ENCODE measurements around the gene BZW2. TPM values are rescaled to one million over a fixed set of nuclear protein-coding genes. Genes with fewer than 3 reads are reported as not detected.

Gene BZW2
- total RNA-seq, 4 donors from 2014 or later = 50.2 to 69.3 (median 52.3) TPM

- 74 to 95% methylated on average over 5 of the region's 5 CpGs for WGBS, 2 donors
Observed at GRCh38 chr7:16738011-16738688, 92.2 kb downstream of the BZW2 start.

GRCh38 chr7:16739863-16740622, 94.1 kb downstream of the BZW2 start:
- Histone ChIP-seq H3K4me1 (peaks cover 0 to 12% (median 2%) of the 10 kb centered on the region in 4 donors), H3K27ac (no peak overlapping the region), H3K9me3 (no peaks in the 10 kb centered on the region), H3K4me3 (no peak overlapping the region), H3K27me3 (no peaks in the 10 kb centered on the region), H3K36me3 (no peaks in the 10 kb centered on the region)
- WGBS, 2 donors = 51 to 55% methylated on average over 6 of the region's 6 CpGs
- DNase-seq (ENCODE audit: low spot score in 2 of 2) = no peak
- TF ChIP-seq POLR2A (IDR thresholded peaks at IDR 0.05) (no peak), EP300 (IDR thresholded peaks at IDR 0.05) (no peak)
- TF ChIP-seq, protein P1, sequence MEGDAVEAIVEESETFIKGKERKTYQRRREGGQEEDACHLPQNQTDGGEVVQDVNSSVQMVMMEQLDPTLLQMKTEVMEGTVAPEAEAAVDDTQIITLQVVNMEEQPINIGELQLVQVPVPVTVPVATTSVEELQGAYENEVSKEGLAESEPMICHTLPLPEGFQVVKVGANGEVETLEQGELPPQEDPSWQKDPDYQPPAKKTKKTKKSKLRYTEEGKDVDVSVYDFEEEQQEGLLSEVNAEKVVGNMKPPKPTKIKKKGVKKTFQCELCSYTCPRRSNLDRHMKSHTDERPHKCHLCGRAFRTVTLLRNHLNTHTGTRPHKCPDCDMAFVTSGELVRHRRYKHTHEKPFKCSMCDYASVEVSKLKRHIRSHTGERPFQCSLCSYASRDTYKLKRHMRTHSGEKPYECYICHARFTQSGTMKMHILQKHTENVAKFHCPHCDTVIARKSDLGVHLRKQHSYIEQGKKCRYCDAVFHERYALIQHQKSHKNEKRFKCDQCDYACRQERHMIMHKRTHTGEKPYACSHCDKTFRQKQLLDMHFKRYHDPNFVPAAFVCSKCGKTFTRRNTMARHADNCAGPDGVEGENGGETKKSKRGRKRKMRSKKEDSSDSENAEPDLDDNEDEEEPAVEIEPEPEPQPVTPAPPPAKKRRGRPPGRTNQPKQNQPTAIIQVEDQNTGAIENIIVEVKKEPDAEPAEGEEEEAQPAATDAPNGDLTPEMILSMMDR (IDR thresholded peaks at IDR 0.05) = no peak

More at GRCh38 chr7:16738011-16738688, 92.2 kb downstream of the BZW2 start:
- no peaks in the 10 kb centered on the region for H3K36me3 ChIP-seq
- H3K27me3 ChIP-seq = no peaks in the 10 kb centered on the region
- DNase-seq (ENCODE audit: low spot score in 2 of 2) = no peak
- H3K27ac ChIP-seq = no peak overlapping the region
- H3K9me3 ChIP-seq = no peaks in the 10 kb centered on the region
- peaks cover 0 to 5% (median 1%) of the 10 kb centered on the region in 4 donors for H3K4me1 ChIP-seq
- TF ChIP-seq, protein P1 (IDR thresholded peaks at IDR 0.05) = no peak
- no peak for TF ChIP-seq POLR2A (IDR thresholded peaks at IDR 0.05)
- no peak for TF ChIP-seq EP300 (IDR thresholded peaks at IDR 0.05)
- no peak overlapping the region for H3K4me3 ChIP-seq

DNA sequence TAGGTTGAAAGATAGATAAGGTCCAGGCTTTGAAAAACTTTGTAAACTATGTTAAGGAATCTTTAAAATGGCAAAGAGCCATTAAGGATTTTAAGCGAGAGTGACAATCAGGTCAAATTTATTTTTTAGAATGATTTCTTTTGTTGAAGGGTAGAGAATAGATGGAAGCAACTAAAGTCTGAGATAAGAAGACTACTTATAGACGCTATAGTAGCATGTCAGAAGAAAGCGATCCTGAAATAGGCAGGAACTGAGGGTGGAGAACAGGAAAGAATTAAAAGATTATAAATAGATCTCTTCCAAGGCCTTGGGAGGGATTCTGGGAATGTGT, 94.6 kb downstream of the BZW2 start:
- Histone ChIP-seq H3K27ac (no peak overlapping the region), H3K27me3 (no peaks in the 10 kb centered on the region), H3K4me1 (peaks cover 0 to 12% (median 2%) of the 10 kb centered on the region in 4 donors), H3K36me3 (no peaks in the 10 kb centered on the region), H3K9me3 (no peaks in the 10 kb centered on the region), H3K4me3 (no peak overlapping the region)
- TF ChIP-seq POLR2A (IDR thresholded peaks at IDR 0.05) (no peak), EP300 (IDR thresholded peaks at IDR 0.05) (no peak)
- TF ChIP-seq, protein P1 (IDR thresholded peaks at IDR 0.05) = no peak
- no peak for DNase-seq (ENCODE audit: low spot score in 2 of 2)
- WGBS, 2 donors = 81 to 83% methylated on average over 3 of the region's 3 CpGs

GRCh38 chr7:16740996-16741395, 95.0 kb downstream of the BZW2 start:
- Histone ChIP-seq H3K9me3 (no peaks in the 10 kb centered on the region), H3K27ac (no peak overlapping the region), H3K4me1 (peaks cover 0 to 12% (median 2%) of the 10 kb centered on the region in 4 donors), H3K27me3 (no peaks in the 10 kb centered on the region), H3K4me3 (no peak overlapping the region), H3K36me3 (no peaks in the 10 kb centered on the region)
- 94 to 95% methylated on average over 1 of the region's 1 CpG for WGBS, 2 donors
- TF ChIP-seq POLR2A (IDR thresholded peaks at IDR 0.05) (no peak), EP300 (IDR thresholded peaks at IDR 0.05) (no peak)
- TF ChIP-seq, protein P1 (IDR thresholded peaks at IDR 0.05) = no peak
- DNase-seq (ENCODE audit: low spot score in 2 of 2) = no peak

GRCh38 chr7:16741676-16742075, 95.7 kb downstream of the BZW2 start:
- 100% methylated on average over 1 of the region's 1 CpG for WGBS, 2 donors
- DNase-seq (ENCODE audit: low spot score in 2 of 2) = no peak

More at GRCh38 chr7:16741676-16742075, 95.7 kb downstream of the BZW2 start:
- peaks cover 0 to 12% (median 2%) of the 10 kb centered on the region in 4 donors for H3K4me1 ChIP-seq
- no peak overlapping the region for H3K27ac ChIP-seq
- H3K4me3 ChIP-seq = no peak overlapping the region
- TF ChIP-seq, protein P1 (IDR thresholded peaks at IDR 0.05) = no peak
- TF ChIP-seq EP300 (IDR thresholded peaks at IDR 0.05) (no peak), POLR2A (IDR thresholded peaks at IDR 0.05) (no peak)
- H3K27me3 ChIP-seq = no peaks in the 10 kb centered on the region
- no peaks in the 10 kb centered on the region for H3K9me3 ChIP-seq
- no peaks in the 10 kb centered on the region for H3K36me3 ChIP-seq

Data from tibial nerve (tissue), 4 donors.